GM19397 (cell line): ENCODE measurements around the gene STIM1.

Experiments
- ATAC-seq: cut with Tn5 transposase; IDR thresholded peaks from one replicate; pipeline ENCODE4 v1.9.1; 2021; ENCODE audit warnings: mild to moderate bottlenecking, moderate library complexity; ENCODE audit not compliant: unreplicated experiment

Gene STIM1

DNA sequence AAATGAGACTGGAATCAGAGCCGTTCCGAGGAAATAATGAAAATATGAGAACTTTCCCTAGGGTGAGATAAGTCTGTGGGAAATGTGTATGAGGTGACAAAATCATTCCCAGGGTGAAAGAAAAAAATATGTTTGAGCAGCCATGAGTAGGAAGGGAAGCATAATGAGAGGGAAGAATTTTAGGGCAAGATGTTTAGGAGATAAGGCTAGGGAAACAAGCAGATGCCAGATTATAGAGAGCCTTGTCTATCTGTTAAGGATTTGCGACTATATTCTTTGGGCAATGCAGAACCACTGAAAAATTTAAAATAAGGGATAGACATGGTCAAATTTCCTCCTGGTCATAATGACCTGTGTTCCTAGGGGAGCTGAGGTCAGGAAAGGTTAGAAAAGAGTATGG is 54.4 kb downstream of the STIM1 start:
- no peak for ATAC-seq

GRCh38 chr11:3911908-3912505 is 56.5 kb downstream of the STIM1 start:
- no peak for ATAC-seq

GRCh38 chr11:3913921-3914320 is 58.5 kb downstream of the STIM1 start:
- no peak for ATAC-seq

DNA sequence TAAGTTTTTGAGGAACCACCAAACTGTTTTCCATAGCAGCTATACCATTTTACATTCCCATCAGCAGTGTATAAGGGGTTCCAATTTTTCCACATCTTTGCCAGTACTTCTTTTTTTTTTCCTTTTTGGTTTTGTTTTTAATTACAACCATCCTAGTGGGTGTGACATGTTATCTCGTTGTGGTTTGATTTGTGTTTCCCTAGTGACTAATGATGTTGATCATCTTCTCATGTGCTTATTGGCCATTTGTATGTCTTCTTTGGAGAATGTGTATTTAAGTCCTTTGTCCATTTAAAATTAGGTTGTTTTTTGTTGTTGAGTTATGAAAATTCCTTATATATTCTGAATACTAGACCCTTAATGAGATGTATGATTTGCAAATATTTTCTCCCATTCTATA is 59.3 kb downstream of the STIM1 start:
- ATAC-seq = no peak

DNA sequence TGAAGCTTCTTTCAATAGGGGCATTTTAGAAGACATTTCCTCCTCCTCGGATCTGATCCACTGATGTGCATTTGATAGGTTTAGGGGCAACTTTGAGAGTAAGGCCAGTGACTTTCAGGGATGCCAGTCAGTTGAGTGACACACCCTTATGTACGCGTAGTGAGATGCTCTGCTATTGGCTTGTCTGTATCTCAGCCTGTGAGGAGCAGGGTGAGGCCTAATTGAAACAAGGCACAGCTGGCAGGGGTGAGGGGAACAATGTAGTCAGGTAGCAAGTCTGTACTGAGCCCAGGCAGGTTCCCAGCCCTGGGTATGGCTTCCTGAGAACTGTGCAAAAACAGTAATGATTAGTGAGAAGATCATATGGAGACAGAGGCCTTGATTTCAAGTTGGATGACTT is 61.5 kb downstream of the STIM1 start:
- ATAC-seq = no peak

GRCh38 chr11:3920148-3920852 is 64.8 kb downstream of the STIM1 start:
- ATAC-seq = no peak

DNA sequence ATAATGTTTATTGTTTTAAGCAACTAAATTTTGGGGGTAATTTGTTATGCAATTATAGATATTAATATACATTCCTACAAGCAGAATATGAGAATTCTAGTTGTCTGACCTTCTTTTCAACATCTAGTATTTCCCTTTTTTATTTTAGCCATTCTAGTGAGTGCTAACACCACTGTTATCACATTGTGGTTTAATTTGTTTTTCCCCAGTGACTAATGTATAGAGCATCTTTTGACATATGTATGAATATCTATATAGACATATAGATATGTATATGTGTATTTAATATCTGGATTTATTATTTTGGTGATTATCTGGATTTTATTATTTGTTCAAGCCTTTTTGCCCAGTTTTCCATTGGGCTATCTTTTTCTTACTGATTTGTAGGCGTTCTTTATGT is 66.6 kb downstream of the STIM1 start:
- ATAC-seq = no peak

DNA sequence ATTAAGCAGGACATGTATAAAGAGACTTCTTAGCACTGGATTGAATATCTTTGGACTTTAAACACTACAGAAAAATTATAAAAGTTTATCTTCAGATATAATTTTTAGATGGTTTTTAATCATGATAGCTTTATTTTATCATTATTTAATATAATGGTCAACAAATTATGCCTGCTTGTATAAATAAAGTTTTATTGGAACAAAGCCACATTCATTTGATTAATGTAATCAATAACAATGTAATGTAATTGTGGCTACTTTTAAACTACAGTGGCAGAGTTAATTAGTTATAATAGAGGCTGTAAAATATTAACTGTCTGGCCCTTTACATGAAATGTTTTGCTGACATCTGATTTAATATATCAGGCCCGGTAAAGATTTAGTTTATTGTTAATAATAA is 70.0 kb downstream of the STIM1 start:
- no peak for ATAC-seq

GRCh38 chr11:3926458-3927095 is 71.1 kb downstream of the STIM1 start:
- no peak for ATAC-seq

- no peak for ATAC-seq
These were observed 71.8 kb downstream of the STIM1 start for GRCh38 chr11:3927129-3927796.

DNA sequence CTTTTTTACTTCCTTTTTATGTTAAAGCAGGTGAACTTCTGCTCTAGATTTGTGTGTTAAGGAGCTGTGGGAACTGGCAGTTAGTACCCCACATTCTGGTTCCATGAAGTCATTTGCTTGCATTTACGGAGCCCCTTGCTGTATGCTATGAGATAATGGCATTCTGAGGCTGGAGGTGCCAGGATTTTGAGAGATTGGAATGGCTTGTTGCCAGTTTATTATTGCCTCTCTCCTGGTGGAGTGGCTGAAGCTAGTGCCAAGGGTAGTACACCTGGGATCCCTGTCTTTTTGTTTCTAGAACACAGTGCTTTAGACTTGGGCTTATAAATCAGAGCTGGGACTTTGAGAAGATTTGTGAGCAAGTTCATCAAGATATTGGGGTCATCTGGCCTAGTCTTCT is 73.8 kb downstream of the STIM1 start:
- ATAC-seq = no peak

- no peak for ATAC-seq
These were observed 74.2 kb downstream of the STIM1 start for GRCh38 chr11:3929649-3930048.

DNA sequence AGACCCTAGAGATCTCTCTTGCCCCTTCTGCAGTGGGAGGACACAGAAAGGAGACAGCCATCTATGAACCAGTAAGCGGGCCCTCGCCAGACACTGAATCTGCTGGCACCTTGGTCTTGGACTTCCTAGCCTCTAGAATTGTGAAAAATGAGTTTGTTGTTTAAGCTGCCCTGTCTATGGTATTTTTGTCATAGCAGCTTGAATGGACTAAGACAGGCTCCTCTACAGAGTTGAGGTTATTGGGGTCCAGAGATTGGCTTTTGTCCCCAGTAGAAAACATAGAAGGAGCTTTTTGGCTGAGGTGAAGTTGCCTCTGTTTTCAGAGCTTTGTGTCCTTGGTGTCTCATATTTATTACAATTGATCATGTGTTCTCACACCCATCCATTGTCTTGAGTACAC is 77.2 kb downstream of the STIM1 start:
- no peak for ATAC-seq

DNA sequence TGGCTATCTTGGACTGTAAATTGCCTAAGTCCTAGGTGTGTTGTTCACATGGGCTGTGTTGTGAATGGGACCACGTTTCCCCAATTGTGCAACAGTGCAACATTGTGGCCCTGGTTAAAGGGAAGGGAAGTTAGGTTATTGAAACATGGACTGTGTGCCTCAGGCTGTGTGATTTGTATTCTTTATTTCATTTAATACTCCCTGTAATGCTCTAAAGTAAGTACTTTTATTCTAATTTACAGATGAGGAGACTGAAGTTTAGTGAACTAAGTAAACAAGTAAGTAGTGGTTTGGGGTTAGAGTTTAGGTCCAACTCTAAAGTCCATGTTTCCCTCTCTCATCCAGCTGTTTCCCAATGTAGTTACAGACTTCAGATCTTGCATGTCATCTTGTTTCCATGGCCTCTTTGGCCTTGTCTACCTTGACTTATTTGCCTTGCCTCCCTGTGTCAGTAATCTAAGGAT is 77.7 kb downstream of the STIM1 start:
- no peak for ATAC-seq

- no peak for ATAC-seq
These were observed 79.2 kb downstream of the STIM1 start for GRCh38 chr11:3934658-3935057.

DNA sequence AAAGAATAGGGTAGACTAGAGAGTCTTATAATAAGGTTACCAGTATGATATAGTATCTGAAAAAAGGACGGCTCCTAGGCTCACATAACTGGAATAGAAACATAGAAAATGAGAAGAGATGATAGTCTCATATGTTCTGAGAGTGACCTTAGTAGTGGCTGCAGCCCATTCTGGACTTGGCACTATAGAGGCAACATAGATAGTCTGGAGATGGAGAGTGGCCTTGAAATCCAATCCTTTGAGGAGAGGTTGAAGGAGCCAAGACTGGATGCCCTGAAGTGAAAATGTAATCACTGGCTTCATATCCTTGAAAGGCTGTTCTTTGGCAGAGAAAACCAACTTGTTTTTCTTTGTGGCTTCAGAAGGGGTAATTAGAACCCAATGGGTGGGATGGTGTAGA is 81.1 kb downstream of the STIM1 start:
- ATAC-seq = no peak

DNA sequence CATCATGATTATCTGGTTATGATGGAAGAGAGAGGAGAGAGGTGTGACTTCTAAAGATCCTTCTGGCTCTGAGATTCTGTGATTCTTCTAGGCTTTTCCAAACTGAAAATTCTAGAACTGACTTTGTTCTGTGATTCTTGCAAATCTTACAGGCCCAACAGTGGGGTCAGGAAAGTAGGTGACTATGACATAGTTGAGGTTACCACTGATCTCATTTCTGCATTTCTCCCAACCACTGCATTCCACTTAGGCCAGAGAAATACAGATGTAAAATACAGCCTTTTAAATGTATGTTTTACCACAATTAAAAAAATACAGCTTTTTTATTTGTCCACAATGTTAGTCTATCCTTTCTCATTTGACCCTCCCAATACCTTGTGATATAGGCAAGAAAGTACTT is 83.7 kb downstream of the STIM1 start:
- ATAC-seq = no peak

DNA sequence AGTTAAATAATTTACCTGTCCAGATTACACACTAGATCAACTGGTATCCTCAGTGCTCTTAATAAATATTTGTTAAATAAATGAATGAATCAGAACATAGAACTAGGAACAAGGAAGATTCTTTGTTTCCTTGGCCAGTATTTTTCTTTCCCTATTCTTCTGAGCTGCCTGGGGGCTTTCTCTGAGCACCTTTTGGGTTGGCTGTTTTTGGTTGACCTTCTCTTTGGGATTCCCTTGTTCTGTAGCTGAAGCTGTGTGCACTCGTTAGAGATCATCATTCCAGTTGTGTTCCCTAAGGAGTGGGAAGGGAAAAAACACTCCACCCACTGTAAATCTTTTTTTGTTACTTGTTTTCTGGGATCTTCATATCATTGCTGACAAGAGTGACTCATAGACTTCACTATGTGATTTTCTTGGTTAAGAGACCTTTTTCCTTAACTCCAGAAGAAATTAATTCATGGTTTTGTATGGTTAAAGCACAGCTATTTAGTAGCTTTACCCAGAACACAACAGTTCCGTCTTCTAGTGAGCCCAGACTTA is 84.3 kb downstream of the STIM1 start:
- ATAC-seq = no peak

DNA sequence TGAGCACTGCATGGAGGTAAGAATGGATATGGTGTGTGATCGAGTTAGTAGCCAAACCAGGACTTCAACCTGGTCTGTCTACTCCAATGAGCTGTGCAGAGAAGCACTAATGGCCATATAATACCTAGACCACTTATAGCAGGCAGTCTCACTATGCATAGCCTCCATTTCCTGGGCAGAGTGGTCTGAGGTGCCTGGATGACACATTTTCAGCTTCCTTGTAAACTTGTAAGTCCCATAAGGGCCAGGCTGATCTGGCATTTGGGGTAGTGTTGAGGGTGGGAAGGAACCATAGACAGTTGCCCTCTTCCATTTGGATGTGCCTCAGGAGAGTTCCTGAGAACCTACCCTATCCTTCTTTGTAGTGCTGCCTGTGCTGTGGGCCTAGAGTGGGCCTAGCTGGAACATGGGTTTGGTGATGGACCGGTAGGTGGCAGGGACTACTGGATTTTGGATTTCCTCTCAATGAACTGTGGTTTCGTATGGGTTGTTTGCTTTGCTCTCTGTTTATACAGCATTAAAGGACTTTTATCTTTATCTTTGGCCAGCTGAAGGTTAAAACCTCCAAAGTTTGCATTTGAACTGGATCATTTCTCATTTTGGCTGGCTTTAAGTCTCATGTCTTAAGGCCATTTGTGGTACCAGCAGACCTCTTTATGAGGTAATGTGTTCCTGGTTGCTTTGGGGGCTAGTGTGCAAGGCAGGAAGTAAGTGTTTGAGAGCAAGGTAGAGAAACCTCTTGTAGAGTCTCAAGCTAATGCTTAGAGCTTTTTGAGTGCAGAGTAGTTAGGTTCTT is 86.9 kb downstream of the STIM1 start:
- no peak for ATAC-seq

DNA sequence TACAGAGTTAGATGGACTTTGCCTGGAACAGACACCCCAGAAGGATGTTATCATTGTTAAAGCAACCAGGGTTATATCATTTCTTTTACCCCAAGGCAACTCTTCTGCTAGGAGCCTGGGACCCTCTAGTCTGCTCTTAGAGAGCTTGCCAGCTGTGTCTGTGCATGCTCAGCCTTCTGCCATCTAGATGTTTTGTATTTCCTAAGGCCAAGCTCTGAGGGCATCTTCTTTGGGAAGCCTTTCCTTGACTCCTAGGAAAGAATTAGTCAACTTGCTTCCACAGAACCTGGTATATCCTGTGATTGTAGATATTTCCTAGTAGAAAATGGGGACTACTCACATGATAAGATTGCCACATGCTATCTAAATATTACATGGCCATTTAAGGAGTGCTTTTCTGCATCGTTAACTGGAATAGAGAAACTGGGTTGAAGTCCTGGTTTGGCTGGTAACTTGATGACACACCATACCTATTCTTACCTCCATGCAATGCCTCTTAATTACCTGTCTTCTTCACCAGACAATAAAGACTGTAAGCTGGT is 87.6 kb downstream of the STIM1 start:
- ATAC-seq = no peak
